HepG2 (cell line): ENCODE results near the gene ARHGAP15. TPM values are rescaled to one million over a fixed set of nuclear protein-coding genes. Genes with fewer than 3 reads are reported as not detected.

Experiments
- ATAC-seq: fragments of 200-7000 bp; cut with Tn5 transposase; 3 replicates; pipeline ENCODE4 v1.9.1; 2020; ENCODE audit warnings: mild to moderate bottlenecking, moderate library complexity
- BruUV-seq: library from RNA; stranded (reverse); fragments of 400-500 nt; replicated peaks from 2 replicates; lab custom pipeline; 2021; lab: Mats Ljungman, UMichigan
- CTCF ChIA-PET: fragments of 300-600 bp; formaldehyde crosslinking; extraction: SDS; loops from one replicate; lab custom pipeline; 2021; ENCODE audit warnings: low total read pairs, inconsistent platforms, low intra/inter-chr PET ratio; lab: Yijun Ruan, JAX
- POLR2A ChIA-PET: fragments of 350-600 bp; sonication (Branson Sonifier 250); formaldehyde crosslinking; loops from one replicate; lab custom pipeline; 2020; ENCODE audit warnings: antibody characterized with exemption, inconsistent platforms; lab: Yijun Ruan, JAX
- DNase-seq: peaks from one replicate; pipeline ENCODE4 v3.0.0-alpha.2; 2015; ENCODE audit warnings: low spot score
- FAIRE-seq: peaks from 3 replicates; lab custom pipeline; 2011; peaks lifted over from hg19 to GRCh38; lab: Jason Lieb, UNC
- H2AFZ ChIP-seq: one replicate; pipeline ENCODE4 v1.6.1; 2011; ENCODE audit warnings: low read length, inconsistent platforms
- H3K27ac ChIP-seq: fragments of 300-600 bp; 3 replicates; pipeline ENCODE4 v1.8.0; 2011; ENCODE audit warnings: mixed run types, mild to moderate bottlenecking, mixed read lengths, low read length, inconsistent platforms; ENCODE audit not compliant: insufficient read depth; ENCODE audit errors: extremely low read length
- H3K27me3 ChIP-seq, 2 experiments: fragments of 200-600 bp in 1 of 2; 2 replicates in 1 of 2; 3 replicates in 1 of 2; pipeline versions ENCODE4 v1.6.0 to v1.8.0; 2011; ENCODE audit warnings: low read length in 2 of 2, mild to moderate bottlenecking in 2 of 2, moderate library complexity in 2 of 2, inconsistent platforms in 1 of 2; ENCODE audit not compliant: insufficient read depth in 2 of 2, control insufficient read depth in 1 of 2
- H3K36me3 ChIP-seq, 2 experiments: fragments of 200-600 bp in 1 of 2; replicated peaks in 1 of 2; 2 replicates in 1 of 2; 3 replicates in 1 of 2; pipeline versions ENCODE4 v1.5.1 to v1.8.0; 2011; ENCODE audit warnings: low read length in 2 of 2, inconsistent platforms in 1 of 2; ENCODE audit not compliant: insufficient read depth in 2 of 2, control insufficient read depth in 1 of 2
- H3K4me1 ChIP-seq: 2 replicates; pipeline ENCODE4 v1.5.1; 2012; ENCODE audit warnings: low read length, inconsistent platforms; ENCODE audit not compliant: insufficient read depth
- H3K4me2 ChIP-seq: 2 replicates; pipeline ENCODE4 v1.6.0; 2011; ENCODE audit warnings: low read depth, low read length, inconsistent platforms
- H3K4me3 ChIP-seq, 3 experiments: fragments of 200-600 bp in 1 of 3; sonication (generic), shearing (Covaris generic) in 1 of 3; replicated peaks in 1 of 3; 2 replicates each; pipeline ENCODE4 v1.5.1; 2011 to 2016; ENCODE audit warnings: low read length in 3 of 3, inconsistent platforms in 2 of 3, low read depth in 2 of 3, mild to moderate bottlenecking in 2 of 3, control low read depth in 1 of 3, mixed read lengths in 1 of 3; ENCODE audit not compliant: insufficient read depth in 1 of 3
- H3K79me2 ChIP-seq: one replicate; pipeline ENCODE4 v1.6.1; 2011; ENCODE audit warnings: low read length, inconsistent platforms; ENCODE audit not compliant: insufficient read depth
- H3K9ac ChIP-seq: 2 replicates; pipeline ENCODE4 v1.6.0; 2011; ENCODE audit warnings: mild to moderate bottlenecking, low read depth, low read length, inconsistent platforms; ENCODE audit not compliant: insufficient read depth
- H3K9me3 ChIP-seq: 2 replicates; pipeline ENCODE4 v1.5.1; 2012; ENCODE audit warnings: mild to moderate bottlenecking, low read length
- H4K20me1 ChIP-seq: 2 replicates; pipeline ENCODE4 v1.6.0; 2011; ENCODE audit warnings: inconsistent platforms, mild to moderate bottlenecking, low read length, moderate library complexity; ENCODE audit not compliant: insufficient read depth
- DMAP1 ChIP-seq: IDR thresholded peaks from 2 replicates; pipeline ENCODE4 v1.6.1; 2016
- FOXJ3 ChIP-seq: sonication (generic); formaldehyde crosslinking; IDR thresholded peaks from 2 replicates; pipeline ENCODE4 v1.4.0; 2020; ENCODE audit warnings: missing genetic modification reagents, mild to moderate bottlenecking, borderline replicate concordance
- HHEX ChIP-seq: IDR thresholded peaks from 2 replicates; pipeline ENCODE4 v1.6.1; 2016; ENCODE audit warnings: control low read depth
- LCORL ChIP-seq, 2 experiments: fragments of 450-650 bp in 1 of 2; sonication (generic) in 1 of 2; formaldehyde crosslinking in 1 of 2; IDR thresholded peaks; 2 replicates each; pipeline versions ENCODE4 v1.5.0 to v1.6.1; 2017 to 2020; ENCODE audit warnings: antibody characterized with exemption in 1 of 2, missing genetic modification reagents in 1 of 2
- MED13 ChIP-seq: sonication (generic); formaldehyde crosslinking; IDR thresholded peaks from 2 replicates; pipeline ENCODE4 v1.5.0; 2020; ENCODE audit warnings: missing genetic modification reagents
- NFE2L1 ChIP-seq: sonication (generic); formaldehyde crosslinking; IDR thresholded peaks from 2 replicates; pipeline ENCODE4 v1.4.0; 2020; ENCODE audit warnings: missing genetic modification reagents, mild to moderate bottlenecking, borderline replicate concordance
- PATZ1 ChIP-seq: sonication (generic); formaldehyde crosslinking; IDR thresholded peaks from 2 replicates; pipeline ENCODE4 v1.4.0; 2020; ENCODE audit warnings: missing genetic modification reagents
- RAD21 ChIP-seq: fragments of 450-650 bp; formaldehyde crosslinking; IDR thresholded peaks from 2 replicates; pipeline ENCODE4 v1.5.0; 2020; ENCODE audit warnings: mild to moderate bottlenecking
- ZMYM2 ChIP-seq: sonication (generic); formaldehyde crosslinking; IDR thresholded peaks from 2 replicates; pipeline ENCODE4 v1.8.0; 2022; ENCODE audit warnings: mild to moderate bottlenecking, missing genetic modification reagents
- ZNF614 ChIP-seq: IDR thresholded peaks from 2 replicates; pipeline ENCODE4 v1.6.1; 2018; ENCODE audit warnings: missing biosample characterization, missing genetic modification reagents, inconsistent platforms, borderline replicate concordance
- in situ Hi-C: cut with HindIII; loops from 2 replicates; pipeline ENCODE4 v1.10.0; 2017; ENCODE audit warnings: low pct_unique_long_range_greater_than_20kb; ENCODE audit not compliant: extremely low pct_ligation_motif_present
- intact Hi-C: fragments of 100-400 bp; cut with micrococcal nuclease; formaldehyde crosslinking; loops from one replicate; pipeline ENCODE4 v1.10.0; 2022; ENCODE audit not compliant: unreplicated experiment
- polyA plus RNA-seq, 8 experiments: library from polyadenylated mRNA; depleted of rRNA in 3 of 8; stranded (reverse) in 7 of 8; unstranded in 1 of 8; fragments of >200 nt; fragmentation: Illumina TruSeq in 4 of 8; extraction: Trizol in 4 of 8; gene quantifications; 2 replicates each; pipeline versions ENCODE4 v1.2.1 to v1.2.3, GENCODE V29; 2011 to 2016; ENCODE audit warnings: low read depth in 4 of 8, missing spikeins in 1 of 8, mixed read lengths in 1 of 8; ENCODE audit not compliant: insufficient read depth in 1 of 8
- total RNA-seq, 5 experiments: library from RNA; depleted of rRNA; stranded (reverse); fragments of >200 nt; fragmentation: Illumina TruSeq; extraction: Trizol; gene quantifications; 2 replicates each; pipeline ENCODE4 v1.2.3, GENCODE V29; 2016; ENCODE audit warnings: low read depth in 1 of 5

The ARHGAP15 gene
- total and polyA plus RNA-seq, 2 of the 13 experiments (the other 11 are each of a cell fraction or from before 2014, with no cell fraction given) = 0.04 TPM; not detected in 1

GRCh38 chr2:143764261-143764660 is 635.0 kb downstream of the ARHGAP15 start (continued):
- no peak for TF ChIP-seq LCORL (IDR thresholded peaks at IDR 0.05)
- TF ChIP-seq LCORL (CRISPR knock-in tag; IDR thresholded peaks at IDR 0.05) = no peak
- TF ChIP-seq HHEX (CRISPR knock-in tag) = no peak
- TF ChIP-seq ZMYM2 (CRISPR knock-in tag) = no peak
- no peak for TF ChIP-seq PATZ1 (CRISPR knock-in tag)

- H3K9me3 ChIP-seq = no peaks in the 10 kb centered on the region
- no peak overlapping the region for H3K9ac ChIP-seq
- CTCF ChIA-PET = no interaction called here
- no peak for TF ChIP-seq ZNF614 (CRISPR knock-in tag)
- no peak for TF ChIP-seq MED13
- TF ChIP-seq DMAP1 (CRISPR knock-in tag) = no peak
- TF ChIP-seq RAD21 (CRISPR knock-in tag) = no peak
- no peak for TF ChIP-seq NFE2L1
- TF ChIP-seq FOXJ3 (CRISPR knock-in tag) = no peak
- in situ Hi-C loops (no loop called here), intact Hi-C loops (no loop called here)
- POLR2A ChIA-PET = no interaction called here
- no TSS peak for BruUV-seq
- H2AFZ ChIP-seq = no peak overlapping the region
- H3K4me2 ChIP-seq = no peak overlapping the region
- H4K20me1 ChIP-seq = no peaks in the 10 kb centered on the region
- no peak overlapping the region for H3K4me3 ChIP-seq
- no peak overlapping the region for H3K27ac ChIP-seq
- no peaks in the 10 kb centered on the region for H3K4me1 ChIP-seq
- no peaks in the 10 kb centered on the region for H3K36me3 ChIP-seq
- no peak for ATAC-seq
- DNase-seq = no peak
- H3K27me3 ChIP-seq = no peaks in the 10 kb centered on the region; a peak in 1 of 5 replicates
- H3K79me2 ChIP-seq = no peaks in the 10 kb centered on the region
- no peak for FAIRE-seq
Observed at GRCh38 chr2:143764706-143765105, 635.5 kb downstream of the ARHGAP15 start.
